ENCODE measurements around the gene PRSS27.

Gene PRSS27

DNA sequence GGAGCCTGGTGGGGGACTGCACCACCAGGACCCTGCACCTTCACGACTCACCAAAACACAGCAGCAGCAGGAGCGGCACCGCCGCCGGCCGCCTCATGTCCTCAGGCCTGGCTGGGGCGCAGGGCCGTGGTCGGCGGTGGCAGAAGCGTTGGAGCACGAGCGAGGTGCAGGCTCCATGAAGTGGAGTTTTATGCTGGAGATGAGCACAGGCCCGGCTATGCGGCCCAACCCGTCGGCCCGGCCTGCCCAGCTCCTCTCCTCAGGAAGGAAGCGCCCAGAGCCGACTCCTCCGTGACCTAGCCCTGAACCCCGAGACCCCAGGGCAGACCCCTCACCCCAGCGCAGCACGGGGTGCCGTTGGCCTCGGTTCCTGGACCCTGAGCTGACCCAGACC is at the start of gene PRSS27:
Gene PRSS27 (minus strand): TSS at position 161 of the 394 bp plus-strand sequence. CDS start 64 bp downstream, at position 97.
- DNase-seq = no peak

DNA sequence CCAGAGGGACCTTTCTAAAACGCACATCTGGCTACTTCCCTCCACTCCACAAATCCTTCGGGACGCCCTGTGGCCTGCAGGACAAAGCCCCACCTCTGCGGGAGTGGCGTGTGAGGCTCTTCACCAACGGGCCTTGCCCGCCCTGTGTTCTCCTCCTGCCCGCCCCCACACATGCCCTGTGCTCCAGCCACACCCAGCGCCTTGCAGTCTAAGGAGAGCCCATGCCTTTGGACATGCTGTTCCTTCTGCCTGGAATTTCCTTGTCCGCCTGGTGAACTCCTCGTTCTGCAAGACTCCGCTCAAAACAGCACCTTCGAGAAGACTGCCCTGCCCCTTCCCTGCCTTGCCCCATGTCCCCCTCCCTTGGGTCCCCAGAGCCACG is 49.6 kb upstream of the PRSS27 start:
- DNase-seq = no peak

DNA sequence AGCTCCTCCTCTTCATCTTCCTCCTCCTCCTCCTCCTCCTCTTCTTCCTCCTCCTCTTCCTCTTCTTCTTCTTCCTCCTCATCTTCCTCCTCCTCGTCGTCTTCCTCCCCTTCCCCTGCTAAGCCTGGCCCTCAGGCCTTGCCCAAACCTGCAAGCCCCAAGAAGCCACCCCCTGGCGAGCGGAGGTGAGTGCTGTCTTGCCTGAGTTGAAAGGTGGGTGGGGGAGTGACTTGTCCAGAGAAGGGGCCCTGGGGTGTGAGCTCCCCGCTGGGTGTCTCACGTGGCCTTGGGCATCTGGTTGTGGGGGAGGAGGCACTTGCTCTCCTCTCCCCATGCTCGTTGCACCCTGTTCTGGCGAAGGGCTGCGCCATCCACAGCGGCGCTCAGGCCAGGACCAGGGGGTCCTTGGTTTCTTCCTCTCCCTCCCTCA is 49.1 kb upstream of the PRSS27 start:
- DNase-seq = no peak

DNA sequence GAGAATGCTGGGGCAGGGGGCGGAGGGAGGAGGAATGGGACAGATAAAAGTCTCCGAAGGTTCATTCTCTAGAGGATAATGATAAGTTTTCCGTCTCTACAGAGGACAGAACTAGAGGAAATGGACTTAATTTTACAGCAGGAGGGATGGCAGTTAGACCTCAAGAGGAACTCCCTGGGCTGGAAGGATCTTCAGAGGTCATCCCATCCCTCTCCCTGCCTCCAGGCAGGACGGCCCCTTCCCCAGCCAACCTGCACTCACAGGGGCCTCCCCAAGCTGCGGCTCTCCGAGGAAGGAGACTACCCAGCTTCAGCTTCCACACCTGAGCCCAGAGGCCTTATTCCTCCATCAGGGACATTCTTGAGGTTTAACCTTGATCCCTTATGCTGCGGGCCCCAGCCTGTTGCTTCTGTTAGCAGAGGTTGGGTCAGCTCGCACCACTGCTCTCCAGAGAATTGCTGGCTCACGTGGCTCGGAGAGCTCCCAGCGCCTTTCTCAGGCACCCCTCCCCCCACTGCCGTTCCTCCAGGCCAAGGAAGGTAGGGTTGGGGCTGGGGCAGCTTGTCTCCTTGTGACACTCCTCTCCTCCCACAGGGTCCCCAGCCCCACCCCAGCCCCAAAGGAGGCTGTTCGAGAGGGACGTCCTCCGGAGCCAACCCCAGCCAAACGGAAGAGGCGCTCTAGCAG is 48.5 kb upstream of the PRSS27 start:
- no peak for DNase-seq

DNA sequence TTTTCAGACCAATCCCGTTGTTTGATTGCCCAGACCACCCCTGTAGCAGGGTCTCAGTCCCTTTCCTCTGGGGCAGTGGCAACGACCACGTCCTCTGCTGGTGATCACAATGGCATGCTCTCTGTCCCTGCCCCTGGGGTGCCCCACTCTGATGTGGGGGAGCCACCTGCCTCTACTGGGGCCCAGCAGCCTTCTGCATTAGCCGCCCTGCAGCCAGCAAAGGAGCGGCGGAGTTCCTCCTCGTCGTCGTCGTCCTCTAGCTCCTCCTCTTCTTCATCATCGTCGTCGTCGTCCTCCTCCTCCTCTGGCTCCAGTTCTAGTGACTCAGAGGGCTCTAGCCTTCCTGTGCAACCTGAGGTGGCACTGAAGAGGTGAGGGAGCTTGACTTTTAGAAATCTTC is 47.9 kb upstream of the PRSS27 start:
- no peak for DNase-seq

DNA sequence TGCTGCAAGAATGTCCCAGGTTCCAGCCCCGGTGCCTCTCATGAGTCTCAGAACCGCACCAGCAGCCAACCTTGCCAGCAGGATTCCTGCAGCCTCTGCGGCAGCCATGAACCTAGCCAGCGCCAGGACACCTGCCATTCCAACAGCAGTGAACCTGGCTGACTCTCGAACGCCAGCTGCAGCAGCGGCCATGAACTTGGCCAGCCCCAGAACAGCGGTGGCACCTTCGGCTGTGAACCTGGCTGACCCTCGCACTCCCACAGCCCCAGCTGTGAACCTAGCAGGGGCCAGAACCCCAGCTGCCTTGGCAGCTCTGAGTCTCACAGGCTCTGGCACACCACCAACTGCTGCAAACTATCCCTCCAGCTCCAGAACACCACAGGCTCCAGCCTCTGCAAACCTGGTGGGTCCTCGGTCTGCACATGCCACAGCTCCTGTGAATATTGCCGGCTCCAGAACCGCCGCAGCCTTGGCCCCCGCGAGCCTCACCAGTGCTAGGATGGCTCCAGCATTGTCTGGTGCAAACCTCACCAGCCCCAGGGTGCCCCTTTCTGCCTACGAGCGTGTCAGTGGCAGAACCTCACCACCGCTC is 47.2 kb upstream of the PRSS27 start:
- no peak for DNase-seq

DNA sequence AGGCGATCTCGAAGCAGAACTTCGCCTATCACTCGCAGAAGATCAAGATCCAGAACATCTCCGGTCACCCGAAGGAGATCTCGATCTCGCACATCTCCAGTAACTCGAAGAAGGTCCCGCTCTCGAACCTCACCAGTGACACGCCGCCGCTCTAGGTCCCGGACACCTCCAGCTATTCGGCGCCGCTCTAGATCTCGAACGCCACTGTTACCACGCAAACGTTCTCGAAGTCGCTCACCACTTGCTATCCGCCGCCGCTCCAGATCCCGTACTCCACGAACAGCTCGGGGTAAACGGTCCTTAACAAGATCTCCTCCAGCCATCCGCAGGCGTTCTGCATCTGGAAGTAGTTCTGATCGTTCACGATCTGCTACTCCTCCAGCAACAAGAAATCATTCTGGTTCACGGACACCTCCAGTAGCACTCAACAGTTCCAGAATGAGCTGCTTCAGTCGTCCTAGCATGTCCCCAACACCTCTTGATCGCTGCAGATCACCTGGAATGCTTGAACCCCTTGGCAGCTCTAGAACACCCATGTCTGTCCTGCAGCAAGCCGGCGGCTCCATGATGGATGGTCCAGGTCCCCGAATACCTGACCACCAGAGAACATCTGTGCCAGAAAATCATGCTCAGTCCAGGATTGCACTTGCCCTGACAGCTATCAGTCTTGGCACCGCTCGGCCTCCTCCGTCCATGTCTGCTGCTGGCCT is 46.6 kb upstream of the PRSS27 start:
- DNase-seq = no peak

DNA sequence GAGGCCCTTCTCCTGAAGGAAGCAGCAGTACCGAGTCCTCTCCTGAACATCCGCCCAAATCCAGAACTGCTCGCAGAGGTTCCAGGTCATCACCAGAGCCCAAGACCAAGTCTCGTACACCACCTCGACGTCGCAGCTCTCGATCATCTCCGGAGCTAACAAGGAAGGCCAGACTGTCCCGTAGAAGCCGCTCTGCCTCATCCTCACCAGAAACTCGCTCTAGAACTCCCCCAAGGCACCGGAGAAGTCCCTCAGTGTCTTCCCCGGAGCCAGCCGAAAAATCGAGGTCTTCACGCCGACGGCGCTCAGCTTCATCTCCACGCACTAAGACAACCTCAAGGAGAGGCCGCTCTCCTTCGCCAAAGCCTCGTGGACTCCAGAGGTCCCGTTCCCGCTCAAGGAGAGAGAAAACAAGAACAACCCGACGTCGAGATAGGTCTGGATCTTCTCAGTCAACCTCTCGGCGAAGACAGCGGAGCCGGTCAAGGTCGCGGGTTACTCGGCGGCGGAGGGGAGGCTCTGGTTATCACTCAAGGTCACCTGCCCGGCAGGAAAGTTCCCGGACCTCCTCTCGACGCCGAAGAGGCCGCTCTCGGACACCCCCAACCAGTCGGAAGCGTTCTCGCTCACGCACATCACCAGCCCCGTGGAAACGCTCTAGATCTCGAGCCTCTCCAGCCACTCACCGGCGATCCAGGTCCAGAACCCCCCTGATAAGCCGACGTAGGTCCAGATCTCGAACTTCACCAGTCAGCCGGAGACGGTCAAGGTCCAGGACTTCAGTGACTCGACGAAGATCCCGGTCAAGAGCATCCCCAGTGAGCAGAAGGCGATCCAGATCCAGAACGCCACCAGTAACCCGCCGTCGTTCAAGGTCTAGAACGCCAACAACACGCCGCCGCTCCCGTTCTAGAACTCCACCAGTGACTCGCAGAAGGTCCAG is 45.7 kb upstream of the PRSS27 start:
- no peak for DNase-seq

DNA sequence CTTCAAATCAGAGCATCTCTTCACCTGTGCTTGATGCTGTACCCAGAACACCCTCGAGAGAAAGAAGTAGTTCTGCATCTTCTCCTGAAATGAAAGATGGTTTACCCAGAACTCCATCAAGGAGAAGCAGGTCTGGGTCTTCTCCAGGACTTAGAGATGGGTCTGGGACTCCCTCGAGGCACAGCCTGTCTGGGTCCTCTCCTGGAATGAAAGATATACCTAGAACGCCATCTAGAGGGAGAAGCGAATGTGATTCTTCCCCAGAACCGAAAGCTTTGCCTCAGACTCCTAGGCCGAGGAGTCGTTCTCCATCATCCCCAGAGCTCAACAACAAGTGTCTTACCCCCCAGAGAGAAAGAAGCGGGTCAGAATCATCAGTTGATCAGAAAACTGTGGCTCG is 44.7 kb upstream of the PRSS27 start:
- no peak for DNase-seq

DNA sequence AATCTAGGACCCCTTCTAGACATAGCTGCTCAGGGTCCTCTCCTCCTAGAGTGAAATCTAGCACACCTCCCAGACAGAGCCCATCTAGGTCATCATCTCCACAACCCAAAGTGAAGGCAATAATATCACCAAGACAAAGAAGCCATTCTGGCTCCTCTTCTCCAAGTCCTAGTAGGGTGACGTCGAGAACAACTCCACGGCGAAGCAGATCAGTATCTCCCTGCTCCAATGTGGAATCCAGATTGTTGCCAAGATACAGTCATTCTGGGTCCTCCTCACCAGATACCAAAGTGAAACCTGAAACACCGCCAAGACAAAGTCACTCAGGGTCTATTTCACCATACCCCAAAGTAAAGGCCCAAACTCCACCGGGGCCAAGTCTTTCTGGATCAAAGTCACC is 43.1 kb upstream of the PRSS27 start:
- DNase-seq = no peak

DNA sequence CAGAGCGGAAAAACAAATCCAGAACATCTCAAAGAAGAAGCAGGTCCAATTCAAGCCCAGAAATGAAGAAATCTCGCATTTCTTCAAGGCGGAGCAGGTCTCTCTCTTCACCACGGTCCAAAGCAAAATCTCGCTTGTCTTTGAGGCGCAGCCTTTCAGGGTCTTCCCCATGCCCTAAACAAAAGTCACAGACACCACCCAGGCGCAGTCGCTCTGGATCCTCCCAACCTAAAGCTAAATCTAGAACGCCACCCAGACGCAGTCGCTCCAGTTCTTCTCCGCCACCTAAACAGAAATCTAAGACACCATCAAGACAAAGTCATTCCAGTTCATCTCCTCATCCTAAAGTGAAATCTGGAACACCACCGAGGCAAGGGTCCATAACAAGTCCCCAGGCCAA is 42.7 kb upstream of the PRSS27 start:
- DNase-seq = no peak

DNA sequence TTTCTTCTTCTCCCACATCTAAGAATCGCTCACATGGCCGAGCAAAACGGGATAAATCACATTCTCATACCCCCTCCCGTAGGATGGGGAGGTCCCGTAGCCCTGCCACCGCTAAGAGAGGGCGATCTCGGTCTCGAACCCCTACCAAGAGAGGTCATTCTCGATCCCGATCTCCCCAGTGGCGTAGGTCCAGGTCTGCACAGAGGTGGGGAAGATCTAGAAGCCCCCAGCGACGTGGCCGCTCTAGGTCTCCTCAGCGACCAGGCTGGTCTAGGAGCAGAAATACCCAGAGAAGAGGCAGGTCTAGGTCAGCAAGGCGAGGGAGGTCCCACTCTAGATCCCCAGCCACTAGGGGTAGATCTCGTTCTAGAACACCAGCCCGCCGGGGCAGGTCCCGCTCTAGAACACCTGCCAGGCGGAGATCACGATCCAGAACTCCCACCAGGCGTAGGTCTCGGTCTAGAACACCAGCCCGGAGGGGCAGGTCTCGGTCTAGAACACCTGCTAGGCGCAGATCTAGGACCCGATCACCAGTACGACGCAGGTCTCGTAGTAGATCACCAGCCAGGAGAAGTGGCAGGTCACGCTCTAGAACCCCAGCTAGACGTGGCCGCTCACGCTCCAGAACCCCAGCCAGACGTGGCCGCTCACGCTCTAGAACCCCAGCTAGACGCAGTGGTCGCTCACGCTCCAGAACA is 42.0 kb upstream of the PRSS27 start:
- DNase-seq = no peak

DNA sequence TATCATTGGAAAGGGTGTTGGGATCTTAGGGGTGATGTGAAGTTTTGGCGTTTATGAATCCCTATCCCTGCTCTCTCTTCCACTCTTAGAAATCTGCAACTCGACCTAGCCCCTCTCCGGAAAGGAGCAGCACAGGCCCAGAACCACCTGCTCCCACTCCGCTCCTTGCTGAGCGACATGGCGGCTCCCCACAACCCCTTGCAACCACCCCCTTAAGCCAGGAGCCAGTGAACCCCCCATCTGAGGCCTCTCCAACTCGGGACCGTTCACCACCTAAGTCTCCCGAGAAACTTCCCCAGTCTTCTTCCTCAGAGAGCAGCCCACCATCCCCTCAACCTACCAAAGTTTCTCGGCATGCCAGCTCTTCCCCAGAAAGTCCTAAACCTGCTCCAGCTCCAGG is 41.4 kb upstream of the PRSS27 start:
- DNase-seq = no peak

DNA sequence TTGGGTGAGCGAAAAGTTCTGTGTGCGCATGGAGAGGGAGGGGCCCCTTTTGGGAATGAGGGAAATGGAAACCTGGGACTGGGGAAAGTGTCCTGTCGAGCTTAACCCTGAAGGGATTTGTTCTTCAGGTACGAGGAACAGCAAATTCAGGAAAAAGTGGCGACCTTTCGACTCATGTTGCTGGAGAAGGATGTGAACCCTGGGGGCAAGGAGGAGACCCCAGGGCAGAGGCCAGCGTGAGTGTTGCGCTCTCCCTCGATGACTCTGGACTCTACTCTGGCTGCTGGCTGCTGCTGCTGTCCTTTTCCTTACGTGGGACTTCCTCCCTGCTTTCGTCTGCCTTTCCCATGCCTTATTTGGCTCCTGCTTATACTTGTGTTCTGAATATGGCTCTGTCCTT is 37.3 kb upstream of the PRSS27 start:
- no peak for DNase-seq

DNA sequence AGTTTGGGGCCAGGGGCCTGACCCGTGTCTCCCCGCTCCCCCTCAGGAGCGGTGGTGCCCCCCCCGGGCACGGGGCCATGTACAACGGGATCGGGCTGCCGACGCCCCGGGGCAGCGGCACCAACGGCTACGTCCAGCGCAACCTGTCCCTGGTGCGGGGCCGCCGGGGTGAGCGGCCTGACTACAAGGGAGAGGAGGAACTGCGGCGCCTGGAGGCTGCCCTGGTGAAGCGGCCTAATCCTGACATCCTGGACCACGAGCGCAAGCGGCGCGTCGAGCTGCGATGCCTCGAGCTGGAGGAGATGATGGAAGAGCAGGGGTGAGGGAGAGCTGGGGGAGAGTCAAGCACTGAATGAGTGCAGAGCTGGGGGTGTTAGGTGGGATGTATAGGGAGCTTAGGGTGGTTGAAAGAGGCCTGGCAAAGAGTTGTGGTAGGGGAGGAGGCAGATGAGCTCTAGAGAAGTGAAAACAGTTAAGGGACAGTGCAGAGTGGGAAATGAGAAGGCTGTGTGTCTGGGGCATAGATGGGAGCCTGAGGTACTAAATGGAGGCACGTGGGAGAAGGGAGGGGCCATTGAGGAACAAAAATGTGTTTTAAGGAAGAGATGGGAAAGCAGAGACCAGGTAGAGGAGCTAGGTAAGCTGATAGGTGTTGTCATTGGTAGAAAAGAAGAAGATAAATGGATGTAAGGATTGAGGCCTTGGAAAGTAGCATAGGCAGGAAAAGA is 36.4 kb upstream of the PRSS27 start:
- DNase-seq = no peak

DNA sequence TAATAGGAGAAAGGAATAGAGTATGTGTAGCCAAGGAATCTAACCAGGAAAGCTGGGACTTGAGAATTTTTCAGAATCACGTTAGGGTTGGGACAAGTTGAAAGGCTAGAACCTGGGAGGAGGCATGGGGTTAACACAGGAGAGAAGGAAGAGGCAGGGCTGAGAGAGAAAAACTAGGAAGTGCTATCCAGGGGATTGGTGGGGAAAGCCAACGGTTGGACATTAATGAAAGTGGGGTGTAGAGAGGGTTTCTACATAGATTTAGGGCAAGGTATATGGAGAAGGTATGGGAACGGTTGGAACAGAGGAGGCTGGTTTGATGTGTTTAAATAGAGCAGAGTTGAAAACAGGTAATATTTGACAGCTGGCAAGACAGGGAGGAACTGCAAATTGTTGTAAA is 35.1 kb upstream of the PRSS27 start:
- DNase-seq = no peak

DNA sequence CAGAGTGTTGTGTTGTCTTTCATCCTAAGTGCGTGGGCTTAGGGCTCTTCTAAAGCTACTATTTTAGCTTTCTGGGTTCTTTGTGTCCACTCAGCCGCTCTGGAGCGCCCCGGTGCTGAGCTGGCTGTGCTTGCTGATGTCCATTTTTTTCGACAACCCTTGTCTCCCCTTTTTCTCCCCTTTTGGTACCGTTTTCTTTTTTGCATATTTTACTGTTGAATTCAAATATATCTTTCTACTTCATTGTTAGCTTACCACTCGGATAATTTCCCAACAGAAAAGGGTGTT is 33.7 kb upstream of the PRSS27 start:
- DNase-seq = no peak

DNA sequence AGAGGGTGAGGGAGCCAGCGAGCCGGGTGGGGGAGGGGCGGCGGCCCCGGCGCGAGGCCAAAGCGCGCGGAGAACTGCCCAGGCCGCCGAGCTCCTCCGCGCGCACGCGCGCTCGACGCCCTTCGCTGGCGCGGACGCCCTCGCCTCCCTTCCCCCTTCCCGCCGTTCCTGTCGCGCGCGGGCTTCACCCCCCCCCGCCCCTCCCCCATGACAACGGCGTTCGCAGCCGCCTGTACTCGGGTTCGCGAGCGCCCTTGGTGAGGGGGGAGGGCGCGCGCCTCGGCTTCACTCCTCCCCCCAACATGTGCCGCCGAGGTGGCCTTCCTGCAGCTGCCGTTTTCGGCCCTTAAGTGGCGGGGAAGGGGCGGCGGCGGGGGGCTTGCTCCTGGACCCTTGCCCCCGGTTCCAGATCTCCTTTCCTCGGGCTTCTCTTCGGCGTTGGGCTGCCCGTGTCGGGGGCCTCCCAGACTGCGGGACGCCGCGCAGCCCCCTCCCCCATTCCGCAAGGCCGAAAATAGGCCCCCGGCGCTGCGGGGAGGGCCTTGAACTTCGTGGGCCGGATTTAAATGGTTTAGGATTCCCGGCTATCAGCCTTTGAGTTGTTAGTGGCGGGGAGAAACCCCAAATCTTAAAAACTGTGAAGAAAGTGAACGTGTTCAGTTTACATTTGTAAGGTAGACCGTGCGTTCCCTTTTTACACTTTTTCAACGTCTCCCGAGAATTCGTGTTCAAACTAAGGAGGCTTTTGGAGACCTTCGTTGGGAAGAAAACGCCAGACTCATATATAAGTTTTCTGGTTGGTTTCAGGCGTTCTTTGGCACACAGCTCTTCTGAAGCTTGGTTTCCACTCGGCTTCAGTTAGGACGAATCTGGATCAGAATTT is 33.1 kb upstream of the PRSS27 start:
- DNase-seq = peak; percentile 58

DNA sequence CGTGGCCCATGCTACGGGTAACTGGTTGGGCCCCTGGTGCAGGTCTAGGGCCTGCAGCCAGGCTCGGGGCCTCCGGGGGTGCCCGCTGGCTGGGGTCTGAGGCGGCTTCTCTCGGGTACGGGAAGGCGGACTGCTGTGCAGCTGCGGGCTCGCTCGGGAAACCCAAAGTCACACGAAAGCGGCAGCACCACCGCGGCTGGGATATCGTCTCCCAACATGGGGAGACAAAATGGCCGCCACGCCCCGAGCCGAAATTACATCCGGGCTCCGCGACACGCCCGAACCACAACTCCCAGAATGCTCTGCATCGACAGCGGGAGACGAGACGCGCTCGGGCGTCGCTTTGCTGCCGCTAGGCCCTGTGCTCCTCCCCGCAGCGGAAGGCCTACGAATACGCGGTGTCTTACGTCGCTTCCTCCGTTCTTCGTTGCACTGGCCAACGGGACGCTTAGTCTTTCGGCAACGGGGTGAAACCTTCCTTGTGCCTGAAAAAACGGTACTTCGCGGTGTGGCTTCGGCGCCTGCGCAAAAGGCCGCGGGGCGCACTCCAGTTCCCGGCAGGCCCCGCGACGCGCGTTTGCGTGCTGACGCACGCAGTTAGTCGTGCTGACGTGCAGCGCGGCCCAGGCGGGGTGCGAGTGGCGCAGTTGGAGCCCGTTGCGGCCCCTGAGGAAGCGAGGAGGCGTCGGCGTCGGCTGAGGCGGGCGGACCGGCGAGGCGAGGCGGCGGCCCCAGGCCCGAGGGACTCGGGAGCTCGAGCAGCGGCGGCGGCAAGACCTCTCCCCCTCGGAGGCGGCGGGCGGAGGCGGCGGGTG is 32.2 kb upstream of the PRSS27 start, which contains the start of gene SRRM2:
Gene SRRM2 (plus strand): TSS at position 604 of the 815 bp plus-strand sequence. CDS start 3,727 bp downstream, outside the sequence.
- DNase-seq = peak; percentile 96

DNA sequence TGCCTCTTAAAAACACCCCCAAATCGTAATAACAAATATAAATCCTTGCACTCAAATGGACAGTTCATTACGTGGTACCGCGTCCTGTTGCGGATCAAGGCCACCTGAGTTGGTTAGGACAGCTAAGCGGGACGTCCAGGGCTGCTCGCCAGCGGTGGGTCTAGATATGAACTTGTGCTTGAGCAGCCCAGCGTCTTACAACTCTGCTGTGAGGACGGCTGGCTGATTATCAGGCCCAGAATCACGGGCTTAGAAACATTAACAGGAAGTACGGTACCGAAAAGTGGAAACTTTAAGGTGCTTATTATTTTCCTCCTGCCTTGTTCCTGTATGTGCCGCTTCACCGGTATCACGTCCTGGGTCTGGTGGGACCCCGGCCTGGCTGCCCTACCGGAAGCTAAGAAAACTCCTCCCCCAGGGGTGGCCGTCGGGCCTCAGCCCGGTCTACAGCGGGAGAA is 31.6 kb upstream of the PRSS27 start:
- DNase-seq = peak; percentile 67
